ENCODE data around the gene LIX1. TPM values are rescaled to one million over a fixed set of nuclear protein-coding genes. Genes with fewer than 3 reads are reported as not detected.

The LIX1 gene
- total RNA-seq, 1 donor from 2014 or later = not detected

DNA sequence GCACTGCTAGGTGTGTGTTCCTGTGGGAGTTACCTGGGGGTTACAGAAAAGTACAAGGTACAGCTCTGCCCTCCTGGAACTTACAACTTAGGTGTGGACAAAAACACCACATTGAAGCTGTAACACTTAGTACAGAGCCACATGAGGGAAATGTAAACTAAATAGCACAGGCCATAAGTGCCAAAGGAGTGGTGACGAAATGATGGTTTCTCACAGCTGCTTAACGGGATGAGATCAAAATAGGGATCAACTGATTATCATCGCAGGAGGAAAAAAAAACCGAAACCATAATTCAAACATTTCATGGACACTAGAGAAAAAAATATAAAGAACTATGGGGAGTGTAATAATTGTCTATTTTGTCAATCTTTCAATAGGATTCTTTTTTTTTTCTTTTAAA lies 5.9 kb downstream of the LIX1 start:
- TF ChIP-seq, protein P1, sequence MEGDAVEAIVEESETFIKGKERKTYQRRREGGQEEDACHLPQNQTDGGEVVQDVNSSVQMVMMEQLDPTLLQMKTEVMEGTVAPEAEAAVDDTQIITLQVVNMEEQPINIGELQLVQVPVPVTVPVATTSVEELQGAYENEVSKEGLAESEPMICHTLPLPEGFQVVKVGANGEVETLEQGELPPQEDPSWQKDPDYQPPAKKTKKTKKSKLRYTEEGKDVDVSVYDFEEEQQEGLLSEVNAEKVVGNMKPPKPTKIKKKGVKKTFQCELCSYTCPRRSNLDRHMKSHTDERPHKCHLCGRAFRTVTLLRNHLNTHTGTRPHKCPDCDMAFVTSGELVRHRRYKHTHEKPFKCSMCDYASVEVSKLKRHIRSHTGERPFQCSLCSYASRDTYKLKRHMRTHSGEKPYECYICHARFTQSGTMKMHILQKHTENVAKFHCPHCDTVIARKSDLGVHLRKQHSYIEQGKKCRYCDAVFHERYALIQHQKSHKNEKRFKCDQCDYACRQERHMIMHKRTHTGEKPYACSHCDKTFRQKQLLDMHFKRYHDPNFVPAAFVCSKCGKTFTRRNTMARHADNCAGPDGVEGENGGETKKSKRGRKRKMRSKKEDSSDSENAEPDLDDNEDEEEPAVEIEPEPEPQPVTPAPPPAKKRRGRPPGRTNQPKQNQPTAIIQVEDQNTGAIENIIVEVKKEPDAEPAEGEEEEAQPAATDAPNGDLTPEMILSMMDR (IDR thresholded peaks at IDR 0.05; ENCODE audit: insufficient read depth, low read length, poor library complexity, severe bottlenecking) = no peak
- Histone ChIP-seq H3K27me3 (ENCODE audit: control insufficient read depth, insufficient read depth, low read length) (no peaks in the 10 kb centered on the region), H3K36me3 (ENCODE audit: control insufficient read depth, insufficient read depth, low read length) (no peaks in the 10 kb centered on the region), H3K4me3 (ENCODE audit: low read depth, low read length) (no peak overlapping the region)
- no peak for DNase-seq (ENCODE audit: low read depth)

DNA sequence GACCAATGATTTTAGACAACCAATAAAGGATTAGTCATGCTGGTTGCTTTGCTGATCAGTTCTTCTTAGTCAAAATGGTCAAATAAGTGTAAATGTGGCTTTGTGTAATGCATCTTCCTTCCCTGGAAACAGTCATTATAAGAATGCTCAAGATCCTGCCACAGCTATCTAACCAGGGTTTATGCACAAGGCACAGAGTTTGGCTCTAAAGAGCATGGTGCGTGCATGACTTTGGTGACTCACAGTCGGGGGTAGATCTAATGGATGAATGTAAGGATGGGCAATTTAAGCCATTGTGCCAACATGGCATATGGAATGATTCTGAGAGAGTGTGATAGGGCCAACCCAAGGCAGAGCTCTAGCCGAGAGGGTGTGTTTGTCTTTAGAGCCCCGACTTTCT lies 6.5 kb downstream of the LIX1 start:
- H3K27me3 ChIP-seq (ENCODE audit: control insufficient read depth, insufficient read depth, low read length) = no peaks in the 10 kb centered on the region
- no peaks in the 10 kb centered on the region for H3K36me3 ChIP-seq (ENCODE audit: control insufficient read depth, insufficient read depth, low read length)
- DNase-seq (ENCODE audit: low read depth) = no peak
- TF ChIP-seq, protein P1 (IDR thresholded peaks at IDR 0.05; ENCODE audit: insufficient read depth, low read length, poor library complexity, severe bottlenecking) = no peak
- H3K4me3 ChIP-seq (ENCODE audit: low read depth, low read length) = no peak overlapping the region

DNA sequence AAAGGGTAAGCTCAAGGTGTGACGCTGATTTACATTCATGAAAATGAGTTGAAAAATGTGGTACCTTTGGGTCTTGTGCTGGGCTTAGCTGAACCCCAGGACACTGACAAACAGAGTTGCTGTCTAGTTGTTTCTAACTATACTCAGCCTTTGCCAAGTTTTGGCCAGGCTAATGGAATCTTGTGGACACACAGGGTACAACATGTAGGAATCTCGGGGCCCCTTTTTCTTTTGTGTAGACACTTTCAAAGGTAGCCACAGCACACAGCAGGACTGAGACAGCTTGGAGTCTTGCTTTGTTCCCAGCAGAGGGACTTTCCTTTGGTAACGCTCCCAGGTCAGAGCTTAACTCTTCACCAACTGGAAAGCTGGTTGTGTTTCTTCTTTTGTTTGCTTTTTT lies 7.8 kb downstream of the LIX1 start:
- Histone ChIP-seq H3K27me3 (ENCODE audit: control insufficient read depth, insufficient read depth, low read length) (no peaks in the 10 kb centered on the region), H3K36me3 (ENCODE audit: control insufficient read depth, insufficient read depth, low read length) (no peaks in the 10 kb centered on the region), H3K4me3 (ENCODE audit: low read depth, low read length) (no peak overlapping the region)
- TF ChIP-seq, protein P1 (IDR thresholded peaks at IDR 0.05; ENCODE audit: insufficient read depth, low read length, poor library complexity, severe bottlenecking) = no peak
- no peak for DNase-seq (ENCODE audit: low read depth)

DNA sequence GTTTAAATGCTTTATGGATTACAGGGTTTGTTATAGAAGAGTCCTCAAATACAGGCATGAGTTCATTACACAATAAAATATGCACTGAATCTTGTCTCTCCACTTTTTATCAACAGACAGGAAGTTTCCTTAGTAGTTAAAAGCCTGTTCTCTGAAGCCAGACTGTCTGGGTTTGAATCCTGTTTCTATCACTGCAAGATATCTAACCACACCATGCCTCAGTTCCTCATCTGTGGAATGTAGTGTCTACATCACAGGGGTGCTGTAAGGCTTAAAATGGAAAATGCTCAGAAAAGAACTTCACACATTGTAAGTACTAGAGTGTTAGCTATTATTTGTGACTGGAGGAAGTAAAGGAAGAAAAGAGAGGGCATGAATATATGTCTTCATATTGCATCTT lies 9.3 kb downstream of the LIX1 start:
- TF ChIP-seq, protein P1 (IDR thresholded peaks at IDR 0.05; ENCODE audit: insufficient read depth, low read length, poor library complexity, severe bottlenecking) = no peak
- Histone ChIP-seq H3K4me3 (ENCODE audit: low read depth, low read length) (no peak overlapping the region), H3K27me3 (ENCODE audit: control insufficient read depth, insufficient read depth, low read length) (no peaks in the 10 kb centered on the region), H3K36me3 (ENCODE audit: control insufficient read depth, insufficient read depth, low read length) (no peaks in the 10 kb centered on the region)
- no peak for DNase-seq (ENCODE audit: low read depth)

DNA sequence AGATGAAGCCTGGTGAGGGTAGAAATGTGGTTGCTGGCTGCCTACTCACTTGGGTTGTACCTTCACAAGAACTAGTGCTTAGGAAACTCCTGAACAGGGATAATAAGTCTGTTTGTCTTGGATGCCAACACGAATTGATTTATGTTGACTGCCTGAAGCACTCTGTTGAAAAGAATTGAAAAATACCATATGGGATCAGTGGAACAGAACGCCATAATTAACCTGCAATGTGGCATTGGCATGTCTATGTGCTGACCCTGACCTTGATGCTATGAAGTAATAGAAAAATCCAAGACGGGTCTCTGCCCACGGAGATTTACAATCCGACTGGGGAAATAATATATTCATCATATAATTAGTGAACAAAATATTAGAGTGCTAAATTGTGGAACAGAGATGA lies 10.5 kb downstream of the LIX1 start:
- no peaks in the 10 kb centered on the region for H3K36me3 ChIP-seq (ENCODE audit: control insufficient read depth, insufficient read depth, low read length)
- TF ChIP-seq, protein P1 (IDR thresholded peaks at IDR 0.05; ENCODE audit: insufficient read depth, low read length, poor library complexity, severe bottlenecking) = no peak
- DNase-seq (ENCODE audit: low read depth) = no peak
- H3K27me3 ChIP-seq (ENCODE audit: control insufficient read depth, insufficient read depth, low read length) = no peaks in the 10 kb centered on the region
- H3K4me3 ChIP-seq (ENCODE audit: low read depth, low read length) = no peak overlapping the region

DNA sequence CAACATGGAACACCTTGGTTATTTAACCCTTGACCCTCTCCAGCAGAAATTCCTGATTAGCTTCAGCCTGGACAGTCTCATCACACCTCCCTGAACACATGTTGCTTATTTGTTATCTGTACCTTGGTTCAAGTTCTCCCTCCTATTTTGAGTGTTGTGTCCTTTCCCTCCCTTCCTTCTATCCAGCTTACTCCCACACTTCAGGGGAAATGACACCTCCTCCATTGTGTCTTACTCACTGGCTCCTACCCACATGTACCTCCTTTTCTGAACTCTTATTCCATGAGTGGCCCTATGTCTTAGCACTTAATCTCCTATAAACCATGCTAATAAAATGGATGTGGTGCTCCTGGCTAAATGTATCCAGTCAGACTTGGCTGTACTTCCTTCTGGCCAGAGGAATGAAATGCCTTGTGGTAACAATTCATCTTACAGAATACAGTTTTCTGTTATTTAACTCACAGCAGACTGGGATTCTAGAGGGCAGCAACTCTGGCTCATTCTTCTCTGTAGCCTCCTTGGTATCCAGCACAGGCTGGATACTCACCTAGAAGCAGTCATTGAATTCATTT lies 11.2 kb downstream of the LIX1 start:
- DNase-seq (ENCODE audit: low read depth) = no peak
- Histone ChIP-seq H3K27me3 (ENCODE audit: control insufficient read depth, insufficient read depth, low read length) (no peaks in the 10 kb centered on the region), H3K36me3 (ENCODE audit: control insufficient read depth, insufficient read depth, low read length) (no peaks in the 10 kb centered on the region), H3K4me3 (ENCODE audit: low read depth, low read length) (no peak overlapping the region)
- TF ChIP-seq, protein P1 (IDR thresholded peaks at IDR 0.05; ENCODE audit: insufficient read depth, low read length, poor library complexity, severe bottlenecking) = no peak
